H9 (cell line): Measurements from ENCODE around the gene CCL8. TPM values are rescaled to one million over a fixed set of nuclear protein-coding genes. Genes with fewer than 3 reads are reported as not detected.

Experiments
- DNase-seq: peaks from one replicate; pipeline ENCODE4 v3.0.0-alpha.2; 2017
- H2AFZ ChIP-seq: one replicate; pipeline ENCODE4 v1.6.1; 2013; ENCODE audit warnings: mild to moderate bottlenecking, low read length, control low read depth, moderate library complexity
- H2AK5ac ChIP-seq: 2 replicates; pipeline ENCODE4 v1.6.1; 2013; ENCODE audit warnings: low read length, control low read depth, mixed read lengths; ENCODE audit not compliant: insufficient read length
- H2BK120ac ChIP-seq: one replicate; pipeline ENCODE4 v1.6.1; 2013; ENCODE audit warnings: low read depth, mild to moderate bottlenecking, low read length, control low read depth, inconsistent platforms; ENCODE audit not compliant: poor library complexity, severe bottlenecking
- H2BK12ac ChIP-seq: 2 replicates; pipeline ENCODE4 v1.6.1; 2013; ENCODE audit warnings: low read length, control low read depth, mixed read lengths, low read depth; ENCODE audit not compliant: insufficient read length
- H2BK15ac ChIP-seq: 2 replicates; pipeline ENCODE4 v1.6.1; 2013; ENCODE audit warnings: low read depth, low read length, control low read depth
- H2BK20ac ChIP-seq: one replicate; pipeline ENCODE4 v1.6.1; 2013; ENCODE audit warnings: low read depth, mild to moderate bottlenecking, low read length, control low read depth, inconsistent platforms; ENCODE audit not compliant: poor library complexity, severe bottlenecking
- H2BK5ac ChIP-seq: 2 replicates; pipeline ENCODE4 v1.6.1; 2013; ENCODE audit warnings: low read length, control low read depth, mixed read lengths; ENCODE audit not compliant: insufficient read length
- H3K14ac ChIP-seq: 2 replicates; pipeline ENCODE4 v1.6.1; 2013; ENCODE audit warnings: low read length, control low read depth; ENCODE audit not compliant: insufficient read depth
- H3K18ac ChIP-seq: 2 replicates; pipeline ENCODE4 v1.6.1; 2013; ENCODE audit warnings: low read depth, mild to moderate bottlenecking, mixed read lengths, low read length, control low read depth; ENCODE audit not compliant: insufficient read length
- H3K23ac ChIP-seq: 2 replicates; pipeline ENCODE4 v1.6.1; 2013; ENCODE audit warnings: low read length, control low read depth, mixed read lengths, low read depth; ENCODE audit not compliant: insufficient read length
- H3K23me2 ChIP-seq: 2 replicates; pipeline ENCODE4 v1.6.1; 2013; ENCODE audit warnings: low read depth, mild to moderate bottlenecking, mixed read lengths, low read length, control low read depth; ENCODE audit not compliant: insufficient read length, poor library complexity, severe bottlenecking
- H3K27ac ChIP-seq: 2 replicates; pipeline ENCODE4 v1.5.1; 2013; ENCODE audit warnings: low read length, control low read depth, mixed read lengths, low read depth; ENCODE audit not compliant: insufficient read length
- H3K27me3 ChIP-seq: 2 replicates; pipeline ENCODE4 v1.6.1; 2013; ENCODE audit warnings: low read length, control low read depth, inconsistent platforms; ENCODE audit not compliant: insufficient read depth
- H3K4ac ChIP-seq: 2 replicates; pipeline ENCODE4 v1.6.1; 2013; ENCODE audit warnings: low read depth, mild to moderate bottlenecking, control low read depth, inconsistent platforms, low read length, moderate library complexity
- H3K4me1 ChIP-seq: 2 replicates; pipeline ENCODE4 v1.6.1; 2013; ENCODE audit warnings: low read length, control low read depth, inconsistent platforms; ENCODE audit not compliant: insufficient read depth
- H3K4me2 ChIP-seq: 2 replicates; pipeline ENCODE4 v1.6.1; 2013; ENCODE audit warnings: low read length, control low read depth, mixed read lengths; ENCODE audit not compliant: insufficient read length, insufficient read depth
- H3K56ac ChIP-seq: 2 replicates; pipeline ENCODE4 v1.6.1; 2013; ENCODE audit warnings: low read depth, mild to moderate bottlenecking, mixed read lengths, low read length, control low read depth; ENCODE audit not compliant: insufficient read length
- H3K79me1 ChIP-seq: 2 replicates; pipeline ENCODE4 v1.6.1; 2013; ENCODE audit warnings: low read depth, mild to moderate bottlenecking, moderate library complexity, low read length, control low read depth, inconsistent platforms; ENCODE audit not compliant: insufficient read depth, poor library complexity, severe bottlenecking
- H3K79me2 ChIP-seq: 2 replicates; pipeline ENCODE4 v1.6.1; 2013; ENCODE audit warnings: low read length, control low read depth, inconsistent platforms; ENCODE audit not compliant: insufficient read depth
- H3K9ac ChIP-seq: 2 replicates; pipeline ENCODE4 v1.6.1; 2013; ENCODE audit warnings: low read length, control low read depth, mixed read lengths; ENCODE audit not compliant: insufficient read length; ENCODE audit errors: extremely low read depth
- H3K9me3 ChIP-seq: one replicate; pipeline ENCODE4 v1.6.1; 2013; ENCODE audit warnings: low read depth, low read length, inconsistent platforms; ENCODE audit not compliant: control insufficient read depth
- H3T11ph ChIP-seq: one replicate; pipeline ENCODE4 v1.6.1; 2013; ENCODE audit warnings: mild to moderate bottlenecking, low read length, control low read depth, inconsistent platforms
- H4K20me1 ChIP-seq: one replicate; pipeline ENCODE4 v1.6.1; 2013; ENCODE audit not compliant: control insufficient read depth, insufficient read length, insufficient read depth
- H4K5ac ChIP-seq: 2 replicates; pipeline ENCODE4 v1.6.1; 2013; ENCODE audit warnings: low read depth, mild to moderate bottlenecking, mixed read lengths, low read length, control low read depth; ENCODE audit not compliant: insufficient read length
- H4K8ac ChIP-seq: replicated peaks from 2 replicates; pipeline ENCODE4 v1.6.1; 2013; ENCODE audit warnings: low read length, control low read depth, mixed read lengths, low read depth; ENCODE audit not compliant: insufficient read length
- H4K91ac ChIP-seq: 2 replicates; pipeline ENCODE4 v1.6.1; 2013; ENCODE audit warnings: low read depth, mild to moderate bottlenecking, moderate library complexity, mixed read lengths, low read length, control low read depth; ENCODE audit not compliant: insufficient read length
- H3K27ac Mint-ChIP-seq, 3 experiments: 2 replicates in 2 of 3; 3 replicates in 1 of 3; pipeline ENCODE4 v1.8.0; 2020 to 2021; ENCODE audit warnings: mixed read lengths in 3 of 3, mild to moderate bottlenecking in 1 of 3, moderate library complexity in 1 of 3
- H3K27me3 Mint-ChIP-seq: 2 replicates; pipeline ENCODE4 v1.8.0; 2021; ENCODE audit warnings: low read depth, mild to moderate bottlenecking, moderate library complexity, mixed read lengths
- H3K36me3 Mint-ChIP-seq, 3 experiments: 2 replicates in 2 of 3; 3 replicates in 1 of 3; pipeline ENCODE4 v1.8.0; 2020 to 2021; ENCODE audit warnings: low read depth in 3 of 3, mixed read lengths in 3 of 3; ENCODE audit not compliant: insufficient read depth in 1 of 3
- H3K4me1 Mint-ChIP-seq, 2 experiments: 2 replicates each; pipeline ENCODE4 v1.8.0; 2020; ENCODE audit warnings: mixed read lengths in 2 of 2
- H3K4me3 Mint-ChIP-seq, 2 experiments: 2 replicates in 1 of 2; 3 replicates in 1 of 2; pipeline ENCODE4 v1.8.0; 2020 to 2021; ENCODE audit warnings: mild to moderate bottlenecking in 2 of 2, mixed read lengths in 2 of 2, moderate library complexity in 1 of 2
- H3K9me3 Mint-ChIP-seq, 2 experiments: 2 replicates in 1 of 2; 3 replicates in 1 of 2; pipeline ENCODE4 v1.8.0; 2020; ENCODE audit warnings: mild to moderate bottlenecking in 2 of 2, mixed read lengths in 2 of 2, moderate library complexity in 1 of 2
- CTCF ChIP-seq: fragments of 200-600 bp; sonication (generic); conservative IDR thresholded peaks from 3 replicates; pipeline ENCODE4 v1.8.0; 2021; ENCODE audit warnings: antibody characterized with exemption, mild to moderate bottlenecking
- WGBS: extraction: QIAGEN DNeasy Blood & Tissue Kit; methylation state at CpG from one replicate; pipeline ENCODE4 v1.1.7; 2013; ENCODE audit warnings: missing lambda C conversion rate, low lambda C conversion rate, mixed read lengths; ENCODE audit not compliant: insufficient read length; ENCODE audit errors: extremely low coverage; 5-methylcytosine and 5-hydroxymethylcytosine counted together
- total RNA-seq: library from RNA; stranded (reverse); gene quantifications from 2 replicates; pipeline ENCODE4 v1.2.1, GENCODE V29; 2021

Gene CCL8
- total RNA-seq, 1 experiment from 2014 or later: not detected

GRCh38 chr17:34305061-34305460, 14.2 kb upstream of the CCL8 start:
- Histone ChIP-seq H3K79me2 (no peaks in the 10 kb centered on the region), H3K56ac (no peak overlapping the region), H4K5ac (no peak overlapping the region), H2BK15ac (no peak overlapping the region), H2BK5ac (no peak overlapping the region), H3K27ac (no peak overlapping the region), H3K23ac (no peak overlapping the region), H2BK120ac (no peak overlapping the region), H4K20me1 (no peaks in the 10 kb centered on the region), H3K9me3 (no peaks in the 10 kb centered on the region), H2AFZ (no peak overlapping the region), H4K91ac (no peak overlapping the region), H3K18ac (no peak overlapping the region), H3K14ac (no peak overlapping the region), H3K23me2 (no peaks in the 10 kb centered on the region), H3T11ph (no peak overlapping the region), H3K4me1 (no peaks in the 10 kb centered on the region), H2AK5ac (no peak overlapping the region), H3K4ac (no peak overlapping the region), H2BK20ac (no peak overlapping the region), H2BK12ac (no peak overlapping the region), H3K9ac (no peak overlapping the region), H3K4me2 (no peak overlapping the region), H4K8ac (no peak overlapping the region), H3K27me3 (no peaks in the 10 kb centered on the region), H3K79me1 (no peaks in the 10 kb centered on the region)
- H3K4me1 Mint-ChIP-seq: peaks cover 0 to 5% of the 10 kb centered on the region in 2 experiments; a peak in 3 of 4 replicates
- H3K9me3 Mint-ChIP-seq: no peaks in the 10 kb centered on the region
- DNase-seq: no peak
- H3K36me3 Mint-ChIP-seq: no peaks in the 10 kb centered on the region
- TF ChIP-seq CTCF: no peak
- no peak overlapping the region for H3K4me3 Mint-ChIP-seq
- H3K27me3 Mint-ChIP-seq: peaks cover 6% of the 10 kb centered on the region
- H3K27ac Mint-ChIP-seq: no peak overlapping the region
- WGBS: no CpG with 5 or more reads among the region's 4 CpGs
